Measurements from ENCODE around the gene SAP30BP.

The SAP30BP gene

GRCh38 chr17:75666959-75667790, at the start of gene SAP30BP, which contains the start of gene RECQL5:
TSS of gene SAP30BP (plus strand) at chr17:75667338. CDS start at chr17:75667373, 35 bp downstream.
TSS of gene RECQL5 (minus strand) at chr17:75667154. CDS start at chr17:75666557, 597 bp downstream.
- in situ Hi-C loops (cut with MboI; ENCODE audit: low pct_unique_long_range_greater_than_20kb, low sequenced_read_pairs), result no loop called here
- DNase-seq, result peak; percentile 98

GRCh38 chr17:75617675-75618074, 49.5 kb upstream of the SAP30BP start:
- no peak for DNase-seq
- in situ Hi-C loops (cut with MboI; ENCODE audit: low pct_unique_long_range_greater_than_20kb, low sequenced_read_pairs), result no loop called here

GRCh38 chr17:75619506-75620431, 47.4 kb upstream of the SAP30BP start:
- in situ Hi-C loops (cut with MboI; ENCODE audit: low pct_unique_long_range_greater_than_20kb, low sequenced_read_pairs), result loop anchor here (10.0 kb wide), 1 partner anchor 125 kb away; no protein-coding TSS in a partner anchor
- DNase-seq, result peak; percentile 28

GRCh38 chr17:75621489-75621888, 45.6 kb upstream of the SAP30BP start:
- DNase-seq, result no peak
- in situ Hi-C loops (cut with MboI; ENCODE audit: low pct_unique_long_range_greater_than_20kb, low sequenced_read_pairs), result loop anchor here (10.0 kb wide), 1 partner anchor 123 kb away; no protein-coding TSS in a partner anchor

- in situ Hi-C loops (cut with MboI; ENCODE audit: low pct_unique_long_range_greater_than_20kb, low sequenced_read_pairs), result loop anchor here (10.0 kb wide), 1 partner anchor 123 kb away; no protein-coding TSS in a partner anchor
These were observed 45.1 kb upstream of the SAP30BP start for GRCh38 chr17:75622076-75622475.

GRCh38 chr17:75622771-75623273, 44.3 kb upstream of the SAP30BP start:
- in situ Hi-C loops (cut with MboI; ENCODE audit: low pct_unique_long_range_greater_than_20kb, low sequenced_read_pairs), result loop anchor here (10.0 kb wide), 1 partner anchor 122 kb away; no protein-coding TSS in a partner anchor
- no peak for DNase-seq

More at GRCh38 chr17:75622076-75622475, 45.1 kb upstream of the SAP30BP start:
- DNase-seq, result no peak

- no peak for DNase-seq
- in situ Hi-C loops (cut with MboI; ENCODE audit: low pct_unique_long_range_greater_than_20kb, low sequenced_read_pairs), result loop anchor here (10.0 kb wide), 1 partner anchor 121 kb away; no protein-coding TSS in a partner anchor
These were observed 43.8 kb upstream of the SAP30BP start for GRCh38 chr17:75623386-75623785.

GRCh38 chr17:75624021-75624420, 43.1 kb upstream of the SAP30BP start:
- DNase-seq, result no peak
- in situ Hi-C loops (cut with MboI; ENCODE audit: low pct_unique_long_range_greater_than_20kb, low sequenced_read_pairs), result loop anchor here (10.0 kb wide), 1 partner anchor 121 kb away; no protein-coding TSS in a partner anchor

- DNase-seq, result no peak
- in situ Hi-C loops (cut with MboI; ENCODE audit: low pct_unique_long_range_greater_than_20kb, low sequenced_read_pairs), result loop anchor here (10.0 kb wide), 1 partner anchor 120 kb away; no protein-coding TSS in a partner anchor
These were observed 42.3 kb upstream of the SAP30BP start for GRCh38 chr17:75624714-75625345.

GRCh38 chr17:75625813-75626486, 41.2 kb upstream of the SAP30BP start:
- in situ Hi-C loops (cut with MboI; ENCODE audit: low pct_unique_long_range_greater_than_20kb, low sequenced_read_pairs), result loop anchor here (10.0 kb wide), 1 partner anchor 119 kb away; no protein-coding TSS in a partner anchor
- DNase-seq, result peak; percentile 32

- in situ Hi-C loops (cut with MboI; ENCODE audit: low pct_unique_long_range_greater_than_20kb, low sequenced_read_pairs), result loop anchor here (10.0 kb wide), 1 partner anchor 118 kb away; no protein-coding TSS in a partner anchor
- no peak for DNase-seq
These were observed 40.6 kb upstream of the SAP30BP start for GRCh38 chr17:75626496-75627038.

GRCh38 chr17:75627094-75627493, 40.0 kb upstream of the SAP30BP start:
- no peak for DNase-seq
- in situ Hi-C loops (cut with MboI; ENCODE audit: low pct_unique_long_range_greater_than_20kb, low sequenced_read_pairs), result loop anchor here (10.0 kb wide), 1 partner anchor 118 kb away; no protein-coding TSS in a partner anchor

- DNase-seq, result no peak
- in situ Hi-C loops (cut with MboI; ENCODE audit: low pct_unique_long_range_greater_than_20kb, low sequenced_read_pairs), result loop anchor here (10.0 kb wide), 1 partner anchor 116 kb away; no protein-coding TSS in a partner anchor
These were observed 38.7 kb upstream of the SAP30BP start for GRCh38 chr17:75628425-75628824.

GRCh38 chr17:75629157-75629556, 38.0 kb upstream of the SAP30BP start:
- in situ Hi-C loops (cut with MboI; ENCODE audit: low pct_unique_long_range_greater_than_20kb, low sequenced_read_pairs), result loop anchor here (10.0 kb wide), 1 partner anchor 116 kb away; no protein-coding TSS in a partner anchor
- no peak for DNase-seq

- DNase-seq, result no peak
- in situ Hi-C loops (cut with MboI; ENCODE audit: low pct_unique_long_range_greater_than_20kb, low sequenced_read_pairs), result no loop called here
These were observed 36.8 kb upstream of the SAP30BP start for GRCh38 chr17:75630071-75630917.

GRCh38 chr17:75631353-75631752, 35.8 kb upstream of the SAP30BP start:
- in situ Hi-C loops (cut with MboI; ENCODE audit: low pct_unique_long_range_greater_than_20kb, low sequenced_read_pairs), result no loop called here

GRCh38 chr17:75632428-75632827, 34.7 kb upstream of the SAP30BP start:
- in situ Hi-C loops (cut with MboI; ENCODE audit: low pct_unique_long_range_greater_than_20kb, low sequenced_read_pairs), result no loop called here

More at GRCh38 chr17:75631353-75631752, 35.8 kb upstream of the SAP30BP start:
- no peak for DNase-seq

More at GRCh38 chr17:75632428-75632827, 34.7 kb upstream of the SAP30BP start:
- DNase-seq, result no peak

Data from KBM-7 (cell line).